Calu3 (cell line): Measurements from ENCODE around the gene SRCAP. TPM values are rescaled to one million over a fixed set of nuclear protein-coding genes. Genes with fewer than 3 reads are reported as not detected.

ENCODE experiments used
- BruUV-seq: library from RNA; stranded (reverse); fragments of 400-500 nt; replicated peaks from 2 replicates; lab custom pipeline; 2021; lab: Mats Ljungman, UMichigan
- CTCF ChIA-PET: fragments of 300-600 bp; sonication (Branson Sonifier 250); formaldehyde crosslinking; loops from one replicate; lab custom pipeline; 2022; ENCODE audit warnings: antibody characterized with exemption; lab: Charles Lee
- DNase-seq: peaks from one replicate; pipeline ENCODE4 v3.0.0; 2022
- H3K27ac Mint-ChIP-seq: one replicate; pipeline ENCODE4 v1.8.0; 2022; ENCODE audit warnings: mixed read lengths; ENCODE audit not compliant: unreplicated experiment
- H3K27me3 Mint-ChIP-seq: one replicate; pipeline ENCODE4 v1.8.0; 2022; ENCODE audit warnings: mixed read lengths; ENCODE audit not compliant: unreplicated experiment
- H3K36me3 Mint-ChIP-seq: one replicate; pipeline ENCODE4 v1.8.0; 2022; ENCODE audit warnings: mild to moderate bottlenecking, moderate library complexity, mixed read lengths; ENCODE audit not compliant: insufficient read depth, unreplicated experiment
- H3K4me1 Mint-ChIP-seq: one replicate; pipeline ENCODE4 v1.8.0; 2022; ENCODE audit warnings: mild to moderate bottlenecking, low read depth, mixed read lengths; ENCODE audit not compliant: unreplicated experiment
- H3K4me3 Mint-ChIP-seq: one replicate; pipeline ENCODE4 v1.8.0; 2022; ENCODE audit warnings: mild to moderate bottlenecking, low read depth, moderate library complexity, mixed read lengths; ENCODE audit not compliant: unreplicated experiment
- H3K9me3 Mint-ChIP-seq: one replicate; pipeline ENCODE4 v1.8.0; 2022; ENCODE audit warnings: low read depth, mixed read lengths; ENCODE audit not compliant: unreplicated experiment
- CTCF ChIP-seq: fragments of 200-600 bp; IDR thresholded peaks from one replicate; pipeline ENCODE4 v1.8.0; 2022; ENCODE audit warnings: antibody characterized with exemption; ENCODE audit not compliant: unreplicated experiment
- intact Hi-C: fragments of 100-400 bp; cut with micrococcal nuclease; formaldehyde crosslinking; loops from one replicate; pipeline ENCODE4 v1.10.0; 2022; ENCODE audit not compliant: unreplicated experiment
- total RNA-seq: library from RNA; stranded (reverse); gene quantifications from 2 replicates; pipeline ENCODE4 v1.2.3, GENCODE V29; 2022

Gene SRCAP
- total RNA-seq, 1 experiment from 2014 or later: 84.6 TPM

GRCh38 chr16:30723725-30724355, 24.9 kb downstream of the SRCAP start:
- H3K4me1 Mint-ChIP-seq: no peaks in the 10 kb centered on the region
- intact Hi-C loops: no loop called here
- no peak for DNase-seq
- no peak for TF ChIP-seq CTCF
- no peaks in the 10 kb centered on the region for H3K9me3 Mint-ChIP-seq
- H3K4me3 Mint-ChIP-seq: no peak overlapping the region
- BruUV-seq: TSS peak; percentile 32
- CTCF ChIA-PET: interaction anchor here (1.3 to 1.4 kb wide), 2 partner anchors 17 to 24 kb away, joined by 3 to 4 read pairs; a partner anchor contains a TSS
- no peaks in the 10 kb centered on the region for H3K27me3 Mint-ChIP-seq
- peak overlapping the region; percentile 7 for H3K27ac Mint-ChIP-seq
- peaks cover 70% of the 10 kb centered on the region for H3K36me3 Mint-ChIP-seq

GRCh38 chr16:30724641-30725417, 25.9 kb downstream of the SRCAP start:
- H3K4me1 Mint-ChIP-seq: no peaks in the 10 kb centered on the region
- no peaks in the 10 kb centered on the region for H3K9me3 Mint-ChIP-seq
- intact Hi-C loops: no loop called here
- no peak for DNase-seq
- no peak overlapping the region for H3K27ac Mint-ChIP-seq
- H3K27me3 Mint-ChIP-seq: no peaks in the 10 kb centered on the region
- CTCF ChIA-PET: interaction anchor here (0.7 to 1.4 kb wide), 3 partner anchors 16 to 307 kb away, joined by 3 to 4 read pairs (median 3); a partner anchor contains a TSS
- H3K4me3 Mint-ChIP-seq: no peak overlapping the region
- peaks cover 78% of the 10 kb centered on the region for H3K36me3 Mint-ChIP-seq
- TF ChIP-seq CTCF: no peak
- BruUV-seq: no TSS peak

- CTCF ChIA-PET: interaction anchor here (0.7 to 1.4 kb wide), 2 partner anchors 15 to 306 kb away, joined by 3 to 4 read pairs; a partner anchor contains a TSS
Measured at GRCh38 chr16:30725418-30725792, 26.4 kb downstream of the SRCAP start.

GRCh38 chr16:30728321-30728720, 29.4 kb downstream of the SRCAP start:
- H3K36me3 Mint-ChIP-seq: peaks cover 76% of the 10 kb centered on the region
- H3K9me3 Mint-ChIP-seq: no peaks in the 10 kb centered on the region
- H3K4me3 Mint-ChIP-seq: no peak overlapping the region
- H3K27me3 Mint-ChIP-seq: no peaks in the 10 kb centered on the region
- no TSS peak for BruUV-seq
- no peak for TF ChIP-seq CTCF
- no peaks in the 10 kb centered on the region for H3K4me1 Mint-ChIP-seq
- H3K27ac Mint-ChIP-seq: no peak overlapping the region
- intact Hi-C loops: no loop called here
- DNase-seq: no peak
- CTCF ChIA-PET: no interaction called here

More at GRCh38 chr16:30725418-30725792, 26.4 kb downstream of the SRCAP start:
- no peak for DNase-seq
- intact Hi-C loops: no loop called here
- Mint-ChIP-seq H3K27ac (no peak overlapping the region), H3K4me3 (no peak overlapping the region), H3K4me1 (no peaks in the 10 kb centered on the region), H3K9me3 (no peaks in the 10 kb centered on the region), H3K27me3 (no peaks in the 10 kb centered on the region), H3K36me3 (peaks cover 77% of the 10 kb centered on the region)
- BruUV-seq: no TSS peak
- TF ChIP-seq CTCF: no peak
